Raji (cell line): ENCODE results near the gene ZNF536.

ENCODE experiments used
- POLR2A ChIP-seq: IDR thresholded peaks from 2 replicates; pipeline ENCODE4 v1.6.1; 2011; ENCODE audit warnings: low read depth, low read length, control low read depth; ENCODE audit not compliant: insufficient read depth

Gene ZNF536

DNA sequence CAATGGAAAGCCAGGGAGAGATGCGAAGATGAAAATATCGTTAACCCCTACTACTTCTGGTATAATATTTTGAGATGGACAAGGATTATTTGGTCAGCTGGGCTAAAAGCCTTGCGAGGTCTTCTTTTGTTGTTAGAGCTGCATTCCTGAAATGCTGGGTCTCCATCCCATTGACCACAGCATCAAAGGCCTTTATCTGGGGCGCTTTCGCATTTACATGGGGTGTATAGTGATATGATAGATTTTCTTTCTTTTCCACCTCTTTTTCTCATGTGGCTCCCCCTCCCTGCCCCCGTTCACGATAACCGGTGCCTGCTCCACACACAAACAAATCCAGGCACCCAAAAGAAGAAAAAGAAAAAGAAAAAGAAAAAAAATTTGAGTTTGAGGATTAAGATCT, 77.5 kb downstream of the ZNF536 start:
- no peak for TF ChIP-seq POLR2A

- TF ChIP-seq POLR2A: no peak
Measured at GRCh38 chr19:30450100-30450499, 77.9 kb downstream of the ZNF536 start.

- no peak for TF ChIP-seq POLR2A
Measured at GRCh38 chr19:30450835-30451321, 78.7 kb downstream of the ZNF536 start.

GRCh38 chr19:30452931-30453330, 80.7 kb downstream of the ZNF536 start:
- no peak for TF ChIP-seq POLR2A

GRCh38 chr19:30453743-30454142, 81.6 kb downstream of the ZNF536 start:
- no peak for TF ChIP-seq POLR2A

- TF ChIP-seq POLR2A: no peak
Measured at GRCh38 chr19:30455881-30456280, 83.7 kb downstream of the ZNF536 start.

DNA sequence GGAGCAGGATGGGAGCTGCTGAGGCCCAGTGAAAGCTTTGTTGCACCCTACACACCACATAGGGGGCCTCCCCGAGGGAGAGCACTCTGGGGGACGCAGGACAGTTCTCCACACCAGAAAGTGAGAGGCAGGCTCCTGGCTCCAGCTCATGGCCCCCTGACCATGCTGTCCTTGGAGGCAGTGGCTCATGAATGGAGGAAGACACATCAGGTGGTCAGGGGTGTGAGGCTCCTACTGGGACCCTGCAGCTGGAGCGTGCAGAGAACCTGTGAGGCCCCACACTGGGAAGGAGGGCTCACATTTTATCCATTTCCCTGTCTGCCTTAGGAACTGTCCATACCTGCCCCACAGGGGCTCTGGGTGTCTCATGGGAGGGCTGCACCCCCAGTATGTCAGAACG, 85.3 kb downstream of the ZNF536 start:
- TF ChIP-seq POLR2A: no peak

DNA sequence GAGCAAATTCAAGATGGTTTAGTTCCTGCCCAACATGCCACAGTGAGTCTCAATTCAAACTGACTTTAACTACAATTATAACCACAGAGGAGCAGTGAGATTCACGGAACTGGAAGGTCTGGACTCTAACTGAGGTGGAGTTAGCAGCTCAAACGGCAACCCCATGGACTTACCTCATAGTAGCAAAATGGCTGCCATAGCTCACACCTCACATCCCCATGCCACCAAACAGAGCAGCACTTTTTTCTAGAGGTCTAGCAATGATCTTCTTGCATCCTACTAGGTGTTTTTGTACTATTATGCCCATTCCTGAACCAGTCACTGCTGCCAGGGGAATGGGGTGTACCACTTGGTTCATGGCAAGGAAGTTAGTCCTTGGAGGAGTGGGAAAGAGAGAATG, 87.7 kb downstream of the ZNF536 start:
- no peak for TF ChIP-seq POLR2A

- no peak for TF ChIP-seq POLR2A
Measured at GRCh38 chr19:30464162-30464561, 92.0 kb downstream of the ZNF536 start.

- TF ChIP-seq POLR2A: no peak
Measured at GRCh38 chr19:30467239-30467638, 95.1 kb downstream of the ZNF536 start.

DNA sequence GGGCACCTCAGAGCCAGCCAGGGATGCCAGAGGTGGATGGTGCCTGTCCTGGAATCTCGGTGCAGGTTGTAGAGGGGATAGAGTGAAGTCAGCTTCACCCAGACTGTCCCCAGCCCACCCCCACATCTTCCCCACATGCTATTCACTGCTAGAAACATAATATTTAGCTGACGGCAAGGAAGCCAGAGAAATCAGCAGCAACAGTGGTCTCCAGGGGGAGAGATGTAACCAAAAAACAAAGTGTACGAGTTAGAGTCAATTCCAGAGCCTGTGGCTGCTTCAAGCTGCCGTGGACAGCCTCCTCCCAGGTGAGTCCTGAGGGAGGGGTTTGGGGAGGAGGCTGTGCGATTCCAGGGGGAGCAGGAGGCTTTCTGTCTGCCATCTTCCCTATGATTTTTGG, 97.6 kb downstream of the ZNF536 start:
- no peak for TF ChIP-seq POLR2A

GRCh38 chr19:30471441-30471840, 99.3 kb downstream of the ZNF536 start:
- TF ChIP-seq POLR2A: no peak

GRCh38 chr19:30473334-30473867, 101.2 kb downstream of the ZNF536 start:
- TF ChIP-seq POLR2A: no peak

- TF ChIP-seq POLR2A: no peak
Measured at GRCh38 chr19:30476997-30477396, 104.8 kb downstream of the ZNF536 start.

DNA sequence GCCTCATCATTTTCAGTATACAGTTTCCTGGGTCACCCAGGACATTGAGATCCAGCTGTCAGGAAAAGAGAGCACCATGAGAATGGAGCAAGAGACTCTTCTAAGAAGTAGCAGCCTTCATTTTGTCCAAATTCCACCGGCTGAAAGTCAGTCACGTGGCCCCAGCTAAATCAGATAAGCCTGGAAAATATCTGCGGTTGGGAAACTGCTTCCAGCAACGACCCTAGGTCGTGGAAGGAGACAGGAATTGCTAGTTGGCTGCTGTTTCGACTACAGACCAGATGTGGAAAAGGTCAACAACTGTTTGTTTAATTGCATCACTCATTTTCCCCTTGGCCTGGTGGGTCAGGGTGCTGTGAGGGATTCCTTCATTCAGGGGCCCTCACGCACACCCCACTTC, 107.0 kb downstream of the ZNF536 start:
- TF ChIP-seq POLR2A: no peak

DNA sequence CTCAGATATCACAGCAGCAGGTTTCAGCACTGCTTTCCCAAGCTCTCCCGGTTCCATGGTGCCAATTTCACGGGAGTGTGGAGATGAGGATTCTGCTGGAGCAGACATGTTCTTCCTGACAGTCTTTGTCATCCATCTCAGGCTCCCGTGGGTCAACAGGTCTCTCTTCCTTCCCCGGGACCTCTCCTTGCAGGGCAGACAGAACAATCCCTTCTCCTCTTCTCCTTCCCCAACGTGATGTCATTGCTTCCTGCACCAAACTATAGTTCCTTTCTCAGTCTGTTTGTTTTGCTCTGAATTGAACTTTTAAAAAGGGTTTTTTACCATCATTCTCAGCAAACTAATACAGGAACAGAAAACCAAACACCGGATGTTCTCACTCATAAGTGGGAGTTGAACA, 107.9 kb downstream of the ZNF536 start:
- no peak for TF ChIP-seq POLR2A

DNA sequence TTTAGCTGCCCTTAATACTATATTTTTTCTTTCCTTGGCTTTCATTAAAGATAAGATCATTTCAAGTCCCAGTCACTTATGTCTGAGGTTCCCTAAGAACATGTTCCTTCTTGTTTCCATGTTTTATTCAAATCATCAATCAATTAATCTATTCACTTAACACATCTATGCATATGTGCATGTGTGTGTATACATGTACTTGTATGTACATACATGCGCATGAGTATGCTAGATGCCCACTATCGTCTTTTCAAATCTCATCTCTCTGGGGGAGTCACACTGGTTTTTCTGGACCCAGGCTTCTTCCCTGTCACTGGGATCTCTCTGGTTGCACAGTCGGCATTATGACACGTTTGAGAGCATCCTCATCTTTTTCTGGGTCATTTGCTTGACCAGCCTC, 108.9 kb downstream of the ZNF536 start:
- no peak for TF ChIP-seq POLR2A
